Measurements from ENCODE around the gene ELOVL4.

DNA sequence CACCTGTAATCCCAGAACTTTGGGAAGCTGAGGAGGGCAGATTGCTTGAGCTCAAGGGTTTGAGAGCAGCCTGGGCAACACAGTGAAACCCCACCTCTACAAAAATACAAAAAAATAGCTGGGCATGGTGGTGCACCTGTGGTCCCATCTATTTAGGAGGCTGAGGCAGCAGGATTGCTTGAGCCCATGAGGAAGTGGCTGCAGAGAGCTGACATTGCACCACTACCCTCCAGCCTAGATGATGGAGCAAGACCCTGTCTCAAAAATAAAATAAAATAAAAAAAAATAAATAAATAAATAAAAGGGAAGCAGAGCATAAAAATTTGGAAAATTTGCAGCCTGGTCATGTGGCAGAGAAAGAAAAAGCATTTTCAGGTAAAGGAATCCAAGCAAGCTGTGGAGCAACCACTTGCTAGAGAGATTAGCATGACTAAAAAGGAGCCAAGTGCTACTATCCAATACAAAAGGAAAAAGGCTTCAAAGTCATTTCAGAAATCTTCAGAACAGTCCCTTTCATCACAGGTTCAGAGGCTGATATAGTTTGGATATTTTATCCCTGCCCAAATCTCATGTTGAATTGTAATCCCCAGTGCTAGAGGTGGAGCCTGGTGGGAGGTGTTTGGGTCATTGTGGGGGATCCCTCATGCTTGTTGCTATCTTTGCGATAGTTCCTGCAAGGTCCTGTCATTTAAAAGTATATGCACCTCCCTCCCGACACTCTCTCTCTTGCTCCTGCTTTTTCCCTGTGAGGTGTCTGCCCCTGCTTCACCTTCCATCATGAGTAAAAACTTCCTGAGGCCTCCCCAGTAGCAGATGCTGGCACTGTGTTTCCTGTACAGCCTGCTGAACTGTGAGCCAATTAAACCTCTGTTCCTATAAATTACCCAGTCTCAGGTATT lies 45.9 kb upstream of the ELOVL4 start:
- TF ChIP-seq, protein P1, sequence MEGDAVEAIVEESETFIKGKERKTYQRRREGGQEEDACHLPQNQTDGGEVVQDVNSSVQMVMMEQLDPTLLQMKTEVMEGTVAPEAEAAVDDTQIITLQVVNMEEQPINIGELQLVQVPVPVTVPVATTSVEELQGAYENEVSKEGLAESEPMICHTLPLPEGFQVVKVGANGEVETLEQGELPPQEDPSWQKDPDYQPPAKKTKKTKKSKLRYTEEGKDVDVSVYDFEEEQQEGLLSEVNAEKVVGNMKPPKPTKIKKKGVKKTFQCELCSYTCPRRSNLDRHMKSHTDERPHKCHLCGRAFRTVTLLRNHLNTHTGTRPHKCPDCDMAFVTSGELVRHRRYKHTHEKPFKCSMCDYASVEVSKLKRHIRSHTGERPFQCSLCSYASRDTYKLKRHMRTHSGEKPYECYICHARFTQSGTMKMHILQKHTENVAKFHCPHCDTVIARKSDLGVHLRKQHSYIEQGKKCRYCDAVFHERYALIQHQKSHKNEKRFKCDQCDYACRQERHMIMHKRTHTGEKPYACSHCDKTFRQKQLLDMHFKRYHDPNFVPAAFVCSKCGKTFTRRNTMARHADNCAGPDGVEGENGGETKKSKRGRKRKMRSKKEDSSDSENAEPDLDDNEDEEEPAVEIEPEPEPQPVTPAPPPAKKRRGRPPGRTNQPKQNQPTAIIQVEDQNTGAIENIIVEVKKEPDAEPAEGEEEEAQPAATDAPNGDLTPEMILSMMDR (IDR thresholded peaks at IDR 0.05) = no peak
- no peak for TF ChIP-seq ZFX (IDR thresholded peaks at IDR 0.05; ENCODE audit: borderline replicate concordance)
